Activated naive CD4-positive, alpha-beta T cell treated with anti-CD3 and anti-CD28 coated beads, Interleukin-2, amount 50 U/mL, for 24 hours (primary cell): ENCODE results near the gene TMBIM6.

ENCODE experiments used
- H3K27ac Mint-ChIP-seq: one replicate; pipeline ENCODE4 v1.8.0; 2021; ENCODE audit warnings: mild to moderate bottlenecking, mixed read lengths
- H3K27me3 Mint-ChIP-seq: one replicate; pipeline ENCODE4 v1.8.0; 2021; ENCODE audit warnings: mixed read lengths
- H3K36me3 Mint-ChIP-seq: one replicate; pipeline ENCODE4 v1.8.0; 2021; ENCODE audit warnings: mixed read lengths
- H3K4me1 Mint-ChIP-seq: one replicate; pipeline ENCODE4 v1.8.0; 2021; ENCODE audit warnings: mixed read lengths
- H3K4me3 Mint-ChIP-seq: one replicate; pipeline ENCODE4 v1.8.0; 2021; ENCODE audit warnings: mild to moderate bottlenecking, mixed read lengths
- H3K9me3 Mint-ChIP-seq: one replicate; pipeline ENCODE4 v1.8.0; 2021; ENCODE audit warnings: mixed read lengths

TMBIM6 gene, protein sequence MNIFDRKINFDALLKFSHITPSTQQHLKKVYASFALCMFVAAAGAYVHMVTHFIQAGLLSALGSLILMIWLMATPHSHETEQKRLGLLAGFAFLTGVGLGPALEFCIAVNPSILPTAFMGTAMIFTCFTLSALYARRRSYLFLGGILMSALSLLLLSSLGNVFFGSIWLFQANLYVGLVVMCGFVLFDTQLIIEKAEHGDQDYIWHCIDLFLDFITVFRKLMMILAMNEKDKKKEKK

DNA sequence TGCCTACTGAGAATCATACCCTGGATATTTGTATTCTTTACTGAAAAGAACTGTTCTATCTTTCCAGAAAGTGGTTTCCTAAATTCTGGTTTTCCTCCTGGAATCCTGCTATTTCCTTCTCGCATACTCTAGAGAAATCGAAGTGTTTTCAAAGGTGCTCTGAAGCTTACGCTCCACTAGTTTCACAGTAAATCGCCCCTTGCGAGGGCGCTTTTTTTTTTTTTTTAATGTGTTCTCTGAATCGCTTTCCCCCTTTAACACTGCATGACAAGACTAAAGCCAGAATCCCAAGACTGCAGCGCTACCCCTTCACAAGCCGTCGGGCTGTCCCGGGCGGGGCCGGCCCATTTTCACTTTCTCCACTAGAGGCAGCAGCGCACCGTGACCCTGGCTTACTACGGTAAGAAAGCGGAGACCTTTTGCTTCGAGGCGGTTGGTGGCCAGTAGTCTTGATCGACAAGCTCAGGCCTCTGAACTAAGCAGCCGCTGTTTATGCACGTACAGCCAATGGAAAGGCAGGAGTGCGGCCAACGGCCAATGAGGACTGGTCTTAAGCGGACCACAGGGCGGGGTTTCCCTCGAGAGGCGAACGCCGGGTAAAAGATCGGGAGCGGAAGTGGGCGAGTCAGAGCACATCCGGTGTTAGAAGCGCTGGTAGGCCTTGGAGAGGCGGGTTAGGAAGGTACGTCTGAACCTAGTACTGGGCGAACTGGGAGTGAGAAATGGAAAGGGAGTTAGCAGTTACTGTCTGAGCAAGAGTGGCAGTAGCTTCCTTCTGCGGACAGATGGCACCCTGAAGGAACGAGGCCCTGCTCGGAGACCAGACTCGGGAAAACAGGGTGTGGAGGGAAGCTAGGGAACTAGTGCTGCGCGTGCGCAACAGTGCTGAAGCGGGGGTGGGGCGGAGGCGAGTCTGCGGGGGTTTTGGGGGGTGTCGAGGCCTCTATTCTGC lies at the start of gene TMBIM6:
TMBIM6 (plus strand) TSS at position 628 of the 952 bp plus-strand sequence. CDS start 10,937 bp downstream, outside the sequence.
- Mint-ChIP-seq H3K4me1 (peaks cover 32% of the 10 kb centered on the region), H3K27ac (peak within 1 kb of the TSS; percentile 97), H3K4me3 (peak within 1 kb of the TSS; percentile 93), H3K36me3 (peaks cover 12% of the 10 kb centered on the region), H3K9me3 (no peaks in the 10 kb centered on the region), H3K27me3 (no peaks in the 10 kb centered on the region)

DNA sequence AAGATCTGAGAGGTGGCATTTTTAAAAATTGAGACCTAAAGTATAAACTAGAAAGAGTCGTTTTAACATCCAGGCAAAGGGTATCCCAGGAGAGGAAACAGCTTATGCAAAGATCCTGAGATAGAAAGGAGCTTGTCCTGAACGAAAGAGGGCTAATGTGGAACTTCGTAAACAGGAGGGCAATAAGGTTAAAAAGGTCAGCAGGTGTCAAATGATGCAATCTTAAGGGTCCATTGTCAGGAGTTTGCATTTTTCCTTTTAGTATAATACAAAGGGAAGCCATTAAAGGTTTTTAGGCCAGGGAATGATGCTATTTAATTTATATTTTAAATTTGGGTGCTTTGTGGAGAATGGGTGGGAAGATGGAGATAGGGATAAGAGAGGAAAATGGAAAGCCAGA lies 48.5 kb upstream of the TMBIM6 start:
- Mint-ChIP-seq H3K9me3 (no peaks in the 10 kb centered on the region), H3K36me3 (peaks cover 4% of the 10 kb centered on the region), H3K4me3 (no peak overlapping the region), H3K27me3 (no peaks in the 10 kb centered on the region), H3K27ac (no peak overlapping the region), H3K4me1 (peaks cover 58% of the 10 kb centered on the region)

DNA sequence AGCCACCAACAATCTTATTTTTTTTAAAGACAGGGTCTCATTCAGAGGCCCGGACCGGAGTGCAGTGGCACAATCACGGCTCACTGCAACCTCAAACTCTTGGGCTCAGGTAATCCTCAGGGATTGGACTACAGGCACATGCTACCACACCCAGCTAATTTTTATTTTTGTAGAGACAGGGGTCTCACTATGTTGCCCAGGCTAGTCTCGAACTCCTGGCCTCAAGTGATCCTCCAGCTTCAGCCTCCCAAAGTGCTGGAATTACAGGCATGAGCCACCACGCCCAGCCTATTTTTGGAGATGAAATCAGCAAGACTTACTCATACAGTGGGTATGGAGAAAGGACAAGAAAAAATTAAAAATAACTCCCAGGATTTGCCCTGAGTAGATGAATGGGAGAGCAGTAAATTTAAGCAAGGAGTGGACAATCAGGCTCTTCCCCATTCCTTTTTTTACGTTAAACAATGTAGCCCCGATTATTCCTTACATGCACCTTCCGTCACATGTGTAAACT lies 47.4 kb upstream of the TMBIM6 start:
- no peak overlapping the region for H3K4me3 Mint-ChIP-seq
- H3K27ac Mint-ChIP-seq = no peak overlapping the region
- H3K9me3 Mint-ChIP-seq = no peaks in the 10 kb centered on the region
- no peaks in the 10 kb centered on the region for H3K27me3 Mint-ChIP-seq
- H3K4me1 Mint-ChIP-seq = peaks cover 60% of the 10 kb centered on the region
- peaks cover 4% of the 10 kb centered on the region for H3K36me3 Mint-ChIP-seq

- no peaks in the 10 kb centered on the region for H3K9me3 Mint-ChIP-seq
- no peak overlapping the region for H3K4me3 Mint-ChIP-seq
- H3K27ac Mint-ChIP-seq = no peak overlapping the region
- peaks cover 4% of the 10 kb centered on the region for H3K36me3 Mint-ChIP-seq
- no peaks in the 10 kb centered on the region for H3K27me3 Mint-ChIP-seq
- H3K4me1 Mint-ChIP-seq = peaks cover 54% of the 10 kb centered on the region
Observed at GRCh38 chr12:49696723-49697122, 44.6 kb upstream of the TMBIM6 start.

GRCh38 chr12:49697808-49698207 lies 43.5 kb upstream of the TMBIM6 start:
- Mint-ChIP-seq H3K4me3 (no peak overlapping the region), H3K36me3 (peaks cover 1% of the 10 kb centered on the region), H3K27me3 (no peaks in the 10 kb centered on the region), H3K27ac (no peak overlapping the region), H3K4me1 (peaks cover 57% of the 10 kb centered on the region), H3K9me3 (no peaks in the 10 kb centered on the region)

- H3K36me3 Mint-ChIP-seq = no peaks in the 10 kb centered on the region
- no peaks in the 10 kb centered on the region for H3K9me3 Mint-ChIP-seq
- H3K27me3 Mint-ChIP-seq = no peaks in the 10 kb centered on the region
- peak overlapping the region; percentile 75 for H3K27ac Mint-ChIP-seq
- H3K4me3 Mint-ChIP-seq = peak overlapping the region; percentile 77
- peaks cover 63% of the 10 kb centered on the region for H3K4me1 Mint-ChIP-seq
Observed at GRCh38 chr12:49698619-49699545, 42.5 kb upstream of the TMBIM6 start.

DNA sequence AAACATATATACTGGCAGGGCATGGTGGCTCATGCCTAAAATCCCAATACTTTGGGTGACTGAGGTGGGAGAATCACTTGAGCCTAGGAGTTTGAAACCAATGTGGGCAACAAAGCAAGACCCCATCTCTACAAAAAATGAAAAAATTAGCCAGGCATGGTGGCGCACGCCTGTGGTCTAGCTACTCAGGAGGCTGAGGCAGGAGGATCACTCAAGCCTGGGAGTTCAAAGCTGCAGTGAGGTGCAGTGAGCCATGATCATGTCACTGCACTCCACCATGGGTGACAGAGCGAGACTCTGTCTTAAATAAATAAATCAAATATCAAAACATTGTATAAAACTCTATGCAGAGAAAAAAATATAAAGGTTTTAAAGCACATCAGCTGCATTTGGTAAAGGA lies 39.3 kb upstream of the TMBIM6 start:
- peak overlapping the region; percentile 41 for H3K27ac Mint-ChIP-seq
- no peaks in the 10 kb centered on the region for H3K27me3 Mint-ChIP-seq
- H3K4me3 Mint-ChIP-seq = no peak overlapping the region
- no peaks in the 10 kb centered on the region for H3K36me3 Mint-ChIP-seq
- no peaks in the 10 kb centered on the region for H3K9me3 Mint-ChIP-seq
- peaks cover 76% of the 10 kb centered on the region for H3K4me1 Mint-ChIP-seq

DNA sequence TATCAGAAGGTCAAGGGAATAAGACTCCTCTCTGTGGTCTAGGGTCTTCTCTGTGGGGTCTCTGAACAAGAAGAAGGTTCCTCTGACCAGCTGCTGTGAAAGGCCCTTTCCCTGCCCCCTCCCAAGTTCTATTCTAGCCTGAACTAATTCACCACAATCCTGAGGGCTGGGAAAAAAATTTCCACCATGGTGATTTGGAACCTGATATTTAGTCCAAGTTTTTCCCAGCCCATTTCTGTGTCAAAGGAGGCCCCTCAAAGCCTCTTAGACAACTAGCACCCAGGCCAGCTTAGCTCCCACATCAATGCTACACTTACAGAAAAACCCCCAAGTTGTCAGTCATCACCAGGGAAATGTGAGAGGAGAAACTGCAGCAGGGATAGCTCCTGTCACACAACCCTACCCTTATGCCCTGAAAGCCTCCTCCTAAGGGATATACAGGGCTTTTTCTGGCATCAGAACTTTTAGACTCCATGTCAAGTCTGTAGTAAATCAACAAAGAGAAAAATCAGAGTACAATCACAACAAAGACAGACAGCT lies 38.6 kb upstream of the TMBIM6 start:
- Mint-ChIP-seq H3K27ac (peak overlapping the region; percentile 72), H3K4me3 (peak overlapping the region; percentile 49), H3K36me3 (no peaks in the 10 kb centered on the region), H3K4me1 (peaks cover 77% of the 10 kb centered on the region), H3K27me3 (no peaks in the 10 kb centered on the region), H3K9me3 (no peaks in the 10 kb centered on the region)

- Mint-ChIP-seq H3K27ac (peak overlapping the region; percentile 19), H3K4me3 (peak overlapping the region; percentile 64), H3K4me1 (peaks cover 70% of the 10 kb centered on the region), H3K36me3 (no peaks in the 10 kb centered on the region), H3K9me3 (no peaks in the 10 kb centered on the region), H3K27me3 (no peaks in the 10 kb centered on the region)
Observed at GRCh38 chr12:49703647-49704137, 37.7 kb upstream of the TMBIM6 start.

GRCh38 chr12:49705479-49706134 lies 35.8 kb upstream of the TMBIM6 start:
- peak overlapping the region; percentile 88 for H3K4me3 Mint-ChIP-seq
- H3K27me3 Mint-ChIP-seq = no peaks in the 10 kb centered on the region
- peaks cover 56% of the 10 kb centered on the region for H3K4me1 Mint-ChIP-seq

DNA sequence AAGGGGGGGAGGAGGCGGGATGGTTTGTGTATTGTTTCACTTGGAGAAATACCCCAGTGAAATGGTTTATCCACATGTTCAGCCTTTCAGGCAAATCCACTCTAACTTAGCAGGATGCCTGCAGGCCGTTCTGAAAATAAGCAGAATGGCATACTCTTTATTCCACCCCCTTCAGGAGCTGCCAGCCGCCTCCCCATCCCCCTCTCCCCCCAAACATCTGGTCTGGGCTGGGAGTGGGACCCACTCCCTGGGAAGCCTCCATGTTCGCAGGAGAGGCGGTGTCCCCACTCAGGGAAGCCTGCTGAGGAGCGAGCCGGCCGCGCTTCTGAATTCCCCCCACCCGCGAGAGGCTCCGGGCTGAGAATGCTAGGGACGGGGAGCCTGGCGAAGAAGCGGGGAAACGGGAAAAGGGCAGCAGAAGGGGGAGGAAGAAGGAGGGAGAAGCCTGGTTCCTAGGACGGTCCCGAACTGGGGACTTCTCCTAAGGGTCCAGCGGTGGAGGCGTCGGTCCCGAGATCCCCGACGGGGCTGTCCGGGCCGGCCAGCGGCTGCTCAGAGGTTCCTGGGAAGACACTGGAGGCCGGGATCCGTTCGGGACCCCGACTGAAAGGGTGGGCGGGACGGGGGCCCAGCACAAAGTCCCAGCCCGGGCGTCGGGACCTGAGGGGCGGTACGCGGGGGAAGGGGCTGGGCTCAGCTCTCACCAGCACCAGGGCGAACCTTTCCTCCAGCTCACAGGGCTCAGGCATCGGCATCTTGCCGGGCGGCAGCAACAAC lies 34.8 kb upstream of the TMBIM6 start:
- Mint-ChIP-seq H3K4me1 (peaks cover 51% of the 10 kb centered on the region), H3K4me3 (peak overlapping the region; percentile 88), H3K9me3 (no peaks in the 10 kb centered on the region), H3K27me3 (no peaks in the 10 kb centered on the region), H3K27ac (peak overlapping the region; percentile 78), H3K36me3 (no peaks in the 10 kb centered on the region)

More at GRCh38 chr12:49705479-49706134, 35.8 kb upstream of the TMBIM6 start:
- Mint-ChIP-seq H3K9me3 (no peaks in the 10 kb centered on the region), H3K27ac (peak overlapping the region; percentile 78), H3K36me3 (no peaks in the 10 kb centered on the region)

DNA sequence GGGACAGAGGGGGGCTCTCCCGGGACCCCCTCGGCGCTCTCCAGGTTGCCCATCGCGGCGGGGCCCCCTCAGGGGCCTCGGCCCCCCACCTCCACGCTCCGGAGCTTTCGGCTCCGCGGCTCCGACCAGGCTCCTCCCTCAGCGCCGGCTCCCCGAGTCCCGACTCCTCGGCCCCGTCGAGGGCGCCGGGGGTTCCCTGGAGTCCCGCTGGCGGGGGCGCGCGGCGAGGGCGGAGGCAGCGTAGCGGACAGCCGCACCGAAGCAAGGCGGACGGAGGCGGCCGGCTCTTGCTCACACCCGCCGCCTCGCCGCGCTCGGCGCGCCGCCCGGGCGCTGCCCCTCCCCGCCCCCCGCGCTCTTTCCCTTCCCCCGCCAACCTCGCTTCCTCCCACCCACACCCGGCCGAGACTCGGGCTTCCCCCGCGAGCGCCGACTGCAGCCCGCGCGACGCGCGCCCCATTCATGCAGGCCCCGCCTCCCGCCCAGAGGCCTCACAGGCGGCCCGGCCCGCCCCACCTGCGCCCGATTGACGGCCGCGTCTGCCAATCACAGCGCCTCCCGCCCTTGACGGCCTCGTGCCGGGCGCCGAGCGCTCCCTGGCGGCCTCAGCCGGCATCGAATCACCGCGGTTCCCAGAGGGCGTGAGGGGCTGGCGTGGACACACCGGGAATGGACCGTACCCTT lies 34.1 kb upstream of the TMBIM6 start, which contains the start of gene FMNL3:
FMNL3 (minus strand) TSS at position 278 of the 684 bp plus-strand sequence; CDS start at position 53, 225 bp downstream.
- Mint-ChIP-seq H3K4me1 (peaks cover 45% of the 10 kb centered on the region), H3K27me3 (no peaks in the 10 kb centered on the region), H3K27ac (peak within 1 kb of the TSS; percentile 94), H3K4me3 (peak within 1 kb of the TSS; percentile 88), H3K9me3 (no peaks in the 10 kb centered on the region), H3K36me3 (no peaks in the 10 kb centered on the region)

DNA sequence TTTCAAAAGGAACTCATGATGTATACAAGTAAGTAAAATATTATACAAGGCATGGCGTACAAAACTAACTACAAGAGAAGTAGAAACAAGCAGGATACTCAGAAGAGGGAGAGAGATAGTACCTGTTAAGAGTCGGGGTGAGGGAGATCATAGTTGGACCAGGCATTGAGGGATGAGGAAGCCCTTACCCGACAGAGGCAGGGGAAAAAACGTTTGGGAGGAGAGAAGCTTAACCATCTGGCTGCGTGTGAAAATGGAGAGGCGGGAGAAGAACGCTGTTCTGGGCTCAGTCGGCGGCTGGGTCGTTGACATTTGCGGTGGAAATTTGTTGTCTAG lies 33.6 kb upstream of the TMBIM6 start:
- H3K4me1 Mint-ChIP-seq = peaks cover 40% of the 10 kb centered on the region
- no peaks in the 10 kb centered on the region for H3K9me3 Mint-ChIP-seq
- peaks cover 2% of the 10 kb centered on the region for H3K27me3 Mint-ChIP-seq
- peak overlapping the region; percentile 94 for H3K27ac Mint-ChIP-seq
- peaks cover 2% of the 10 kb centered on the region for H3K36me3 Mint-ChIP-seq
- peak overlapping the region; percentile 85 for H3K4me3 Mint-ChIP-seq
